Measurements from ENCODE around the gene WDR31. TPM values are rescaled to one million over a fixed set of nuclear protein-coding genes. Genes with fewer than 3 reads are reported as not detected.
"Not testable (repeated sequence)": the region's sequence is repeated elsewhere in the genome, so short reads cannot be mapped to it uniquely, and the experiment has no call there.

The WDR31 gene
- polyA plus RNA-seq, 3 donors = 1.1 to 1.5 (median 1.3) TPM

- H3K27ac ChIP-seq (ENCODE audit: low read depth, low read length) = no peak overlapping the region
- WGBS, 3 donors = 45 to 81% (median 74%) methylated on average over 8 of the region's 8 CpGs
Observed at GRCh38 chr9:113370806-113371325, 30.8 kb upstream of the WDR31 start.

- H3K27ac ChIP-seq (ENCODE audit: low read depth, low read length) = no peak overlapping the region
- 64 to 92% (median 82%) methylated on average over 11 of the region's 11 CpGs for WGBS, 3 donors
Observed at GRCh38 chr9:113369855-113370140, 29.7 kb upstream of the WDR31 start.

GRCh38 chr9:113368982-113369854, 29.1 kb upstream of the WDR31 start:
- WGBS, 3 donors = 51 to 84% (median 72%) methylated on average over 13 of the region's 13 CpGs
- H3K27ac ChIP-seq (ENCODE audit: low read depth, low read length) = no peak overlapping the region

GRCh38 chr9:113368348-113368981, 28.4 kb upstream of the WDR31 start:
- WGBS, 3 donors = 87 to 93% (median 90%) methylated on average over 5 of the region's 5 CpGs
- no peak overlapping the region for H3K27ac ChIP-seq (ENCODE audit: low read depth, low read length)

GRCh38 chr9:113365652-113366051, 25.6 kb upstream of the WDR31 start:
- 50 to 95% (median 52%) methylated on average over 3 of the region's 3 CpGs for WGBS, 3 donors
- not testable (repeated sequence) for H3K27ac ChIP-seq (ENCODE audit: low read depth, low read length)

- 27 to 57% (median 40%) methylated on average over 1 of the region's 1 CpG for WGBS, 3 donors
- H3K27ac ChIP-seq (ENCODE audit: low read depth, low read length) = no peak overlapping the region
Observed at GRCh38 chr9:113364951-113365350, 24.9 kb upstream of the WDR31 start.

GRCh38 chr9:113363336-113363735, 23.3 kb upstream of the WDR31 start:
- WGBS, 3 donors = 63 to 80% (median 78%) methylated on average over 3 of the region's 3 CpGs
- H3K27ac ChIP-seq (ENCODE audit: low read depth, low read length) = no peak overlapping the region

- H3K27ac ChIP-seq (ENCODE audit: low read depth, low read length) = no peak overlapping the region
- WGBS, 3 donors = 63 to 79% (median 65%) methylated on average over 7 of the region's 7 CpGs
Observed at GRCh38 chr9:113361304-113362018, 21.4 kb upstream of the WDR31 start.

- H3K27ac ChIP-seq (ENCODE audit: low read depth, low read length) = no peak overlapping the region
- 87 to 91% (median 89%) methylated on average over 15 of the region's 15 CpGs for WGBS, 3 donors
Observed at GRCh38 chr9:113360242-113360842, 20.3 kb upstream of the WDR31 start.

GRCh38 chr9:113359385-113359784, 19.3 kb upstream of the WDR31 start:
- no peak overlapping the region for H3K27ac ChIP-seq (ENCODE audit: low read depth, low read length)
- WGBS, 3 donors = 53 to 95% (median 80%) methylated on average over 1 of the region's 1 CpG

GRCh38 chr9:113356686-113357292, 16.7 kb upstream of the WDR31 start:
- H3K27ac ChIP-seq (ENCODE audit: low read depth, low read length) = no peak overlapping the region
- 72 to 78% (median 75%) methylated on average over 7 of the region's 7 CpGs for WGBS, 3 donors

- no peak overlapping the region for H3K27ac ChIP-seq (ENCODE audit: low read depth, low read length)
- 89 to 90% (median 90%) methylated on average over 4 of the region's 4 CpGs for WGBS, 3 donors
Observed at GRCh38 chr9:113355040-113355596, 15.0 kb upstream of the WDR31 start.

- WGBS, 3 donors = 75 to 80% (median 80%) methylated on average over 1 of the region's 1 CpG
- H3K27ac ChIP-seq (ENCODE audit: low read depth, low read length) = no peak overlapping the region
Observed at GRCh38 chr9:113352411-113352810, 12.3 kb upstream of the WDR31 start.

- 76 to 90% (median 87%) methylated on average over 6 of the region's 6 CpGs for WGBS, 3 donors
- H3K27ac ChIP-seq (ENCODE audit: low read depth, low read length) = no peak overlapping the region
Observed at GRCh38 chr9:113352006-113352405, 11.9 kb upstream of the WDR31 start.

GRCh38 chr9:113350937-113351336, 10.9 kb upstream of the WDR31 start:
- 25 to 47% (median 35%) methylated on average over 6 of the region's 6 CpGs for WGBS, 3 donors
- H3K27ac ChIP-seq (ENCODE audit: low read depth, low read length) = no peak overlapping the region

- no peak overlapping the region for H3K27ac ChIP-seq (ENCODE audit: low read depth, low read length)
- WGBS, 3 donors = 7 to 13% (median 8%) methylated on average over 14 of the region's 14 CpGs
Observed at GRCh38 chr9:113350107-113350661, 10.1 kb upstream of the WDR31 start.

GRCh38 chr9:113349445-113350094, 9.5 kb upstream of the WDR31 start, which contains the start of gene BSPRY:
BSPRY (plus strand) TSS chr9:113349541; CDS start chr9:113349580, 39 bp downstream.
- 1 to 2% (median 1%) methylated on average over 46 to 71 of the region's 71 CpGs for WGBS, 3 donors
- H3K27ac ChIP-seq (ENCODE audit: low read depth, low read length) = no peak within 1 kb of the TSS

All from adipose tissue (tissue), 3 donors.